H1 (cell line): ENCODE measurements around the gene BRINP3. TPM values are rescaled to one million over a fixed set of nuclear protein-coding genes. Genes with fewer than 3 reads are reported as not detected.

ENCODE experiments used
- CTCF ChIA-PET: fragments of 300-600 bp; sonication (Branson Sonifier 250); formaldehyde crosslinking; loops from one replicate; lab custom pipeline; 2021; ENCODE audit not compliant: partially characterized antibody; lab: Charles Lee
- POLR2A ChIA-PET: fragments of 300-600 bp; sonication (Branson Sonifier 250); formaldehyde crosslinking; loops from one replicate; lab custom pipeline; 2021; ENCODE audit warnings: inconsistent platforms; ENCODE audit not compliant: partially characterized antibody; lab: Charles Lee
- DNase-seq, 2 experiments: peaks; one replicate each; pipeline versions ENCODE4 v3.0.0 to v3.0.0-alpha.2; 2010 to 2022; ENCODE audit warnings: low spot score in 2 of 2, low read depth in 1 of 2, mixed read lengths in 1 of 2
- FAIRE-seq: peaks from 2 replicates; lab custom pipeline; 2011; peaks lifted over from hg19 to GRCh38; lab: Jason Lieb, UNC
- H2AFZ ChIP-seq: 2 replicates; pipeline ENCODE4 v1.8.1; 2012; ENCODE audit warnings: low read length, inconsistent platforms
- H2AK5ac ChIP-seq: 2 replicates; pipeline ENCODE4 v1.6.1; 2013; ENCODE audit warnings: low read depth, low read length
- H2BK120ac ChIP-seq: replicated peaks from 2 replicates; pipeline ENCODE3; 2013; ENCODE audit warnings: low read depth, low read length, inconsistent platforms
- H2BK12ac ChIP-seq: 2 replicates; pipeline ENCODE4 v1.6.1; 2013; ENCODE audit warnings: low read depth, low read length
- H2BK15ac ChIP-seq: 2 replicates; pipeline ENCODE4 v1.6.1; 2013; ENCODE audit warnings: low read length
- H2BK20ac ChIP-seq: 2 replicates; pipeline ENCODE4 v1.6.1; 2013; ENCODE audit warnings: low read length
- H2BK5ac ChIP-seq: 2 replicates; pipeline ENCODE4 v1.6.1; 2013; ENCODE audit warnings: low read depth, low read length
- H3K14ac ChIP-seq: 2 replicates; pipeline ENCODE4 v1.6.1; 2013; ENCODE audit warnings: inconsistent platforms; ENCODE audit not compliant: insufficient read length
- H3K18ac ChIP-seq: 2 replicates; pipeline ENCODE4 v1.6.1; 2013; ENCODE audit warnings: low read length; ENCODE audit errors: extremely low read depth
- H3K23ac ChIP-seq: 2 replicates; pipeline ENCODE4 v1.6.1; 2013; ENCODE audit warnings: inconsistent platforms; ENCODE audit not compliant: insufficient read length
- H3K23me2 ChIP-seq: 2 replicates; pipeline ENCODE4 v1.6.1; 2013; ENCODE audit warnings: low read depth, low read length
- H3K27ac ChIP-seq: 2 replicates; pipeline ENCODE4 v1.6.1; 2011; ENCODE audit warnings: low read depth, low read length, inconsistent platforms
- H3K27me3 ChIP-seq, 4 experiments: replicated peaks in 1 of 4; 1 replicate in 1 of 4; 2 replicates in 3 of 4; pipeline versions ENCODE4 v1.6.1 to v1.8.1; 2011 to 2013; ENCODE audit warnings: low read length in 3 of 4, mild to moderate bottlenecking in 3 of 4, inconsistent platforms in 2 of 4, mixed read lengths in 2 of 4, moderate library complexity in 1 of 4; ENCODE audit not compliant: control insufficient read depth in 3 of 4, insufficient read depth in 3 of 4; ENCODE audit errors: extremely low read depth in 1 of 4
- H3K36me3 ChIP-seq, 4 experiments: 2 replicates each; pipeline versions ENCODE4 v1.6.1 to v1.8.1; 2011 to 2013; ENCODE audit warnings: mild to moderate bottlenecking in 4 of 4, low read length in 3 of 4, moderate library complexity in 2 of 4, control low read depth in 1 of 4, inconsistent platforms in 1 of 4; ENCODE audit not compliant: insufficient read depth in 4 of 4, control insufficient read depth in 2 of 4
- H3K4ac ChIP-seq: replicated peaks from 2 replicates; pipeline ENCODE3; 2013; ENCODE audit warnings: low read length, low read depth, mixed read lengths, inconsistent platforms; ENCODE audit not compliant: insufficient read length
- H3K4me1 ChIP-seq, 4 experiments: replicated peaks in 1 of 4; 1 replicate in 1 of 4; 2 replicates in 3 of 4; pipeline versions ENCODE4 v1.6.1 to v1.8.1; 2011 to 2013; ENCODE audit warnings: low read length in 3 of 4, inconsistent platforms in 2 of 4, mixed read lengths in 1 of 4; ENCODE audit not compliant: insufficient read depth in 4 of 4, control insufficient read depth in 3 of 4
- H3K4me2 ChIP-seq, 2 experiments: 2 replicates each; pipeline versions ENCODE4 v1.6.1 to v1.8.1; 2011 to 2013; ENCODE audit warnings: low read depth in 2 of 2, low read length in 2 of 2, control low read depth in 1 of 2, inconsistent platforms in 1 of 2, mild to moderate bottlenecking in 1 of 2; ENCODE audit not compliant: insufficient read depth in 1 of 2
- H3K4me3 ChIP-seq, 4 experiments: fragments of 200-600, 300-600 bp in 1 of 4; sonication (generic), shearing (Covaris generic), sonication (Bioruptor Twin) in 1 of 4; 2 replicates each; pipeline versions ENCODE4 v1.5.1 to v1.8.1; 2011 to 2016; ENCODE audit warnings: low read length in 4 of 4, low read depth in 3 of 4, control low read depth in 2 of 4, inconsistent platforms in 2 of 4, mild to moderate bottlenecking in 2 of 4, mixed read lengths in 1 of 4, moderate library complexity in 1 of 4; ENCODE audit not compliant: insufficient read depth in 2 of 4; ENCODE audit errors: extremely low read depth in 1 of 4
- H3K56ac ChIP-seq: replicated peaks from 2 replicates; pipeline ENCODE3; 2013; ENCODE audit warnings: low read depth, mild to moderate bottlenecking, mixed read lengths, low read length, inconsistent platforms; ENCODE audit not compliant: insufficient read length
- H3K79me1 ChIP-seq: 2 replicates; pipeline ENCODE4 v1.6.1; 2013; ENCODE audit warnings: low read depth, low read length, control low read depth
- H3K79me2 ChIP-seq, 2 experiments: 2 replicates each; pipeline versions ENCODE4 v1.6.1 to v1.8.1; 2012 to 2013; ENCODE audit warnings: low read length in 2 of 2, mild to moderate bottlenecking in 2 of 2, inconsistent platforms in 1 of 2; ENCODE audit not compliant: insufficient read depth in 2 of 2, control insufficient read depth in 1 of 2
- H3K9ac ChIP-seq, 4 experiments: replicated peaks in 1 of 4; 1 replicate in 1 of 4; 2 replicates in 3 of 4; pipeline versions ENCODE4 v1.6.1 to v1.8.1; 2011 to 2013; ENCODE audit warnings: low read depth in 3 of 4, low read length in 3 of 4, control low read depth in 2 of 4, mild to moderate bottlenecking in 2 of 4, moderate library complexity in 2 of 4, inconsistent platforms in 1 of 4; ENCODE audit errors: extremely low read depth in 1 of 4
- H3K9me3 ChIP-seq, 2 experiments: 2 replicates each; pipeline versions ENCODE4 v1.6.1 to v1.8.1; 2012 to 2013; ENCODE audit warnings: mild to moderate bottlenecking in 2 of 2, moderate library complexity in 2 of 2, control low read depth in 1 of 2, inconsistent platforms in 1 of 2, low read depth in 1 of 2, low read length in 1 of 2, mixed read lengths in 1 of 2; ENCODE audit not compliant: insufficient read depth in 2 of 2
- H4K20me1 ChIP-seq, 2 experiments: replicated peaks in 1 of 2; 2 replicates each; pipeline versions ENCODE3 to v1.8.1; 2011 to 2013; ENCODE audit warnings: inconsistent platforms in 2 of 2, low read length in 2 of 2, mild to moderate bottlenecking in 1 of 2; ENCODE audit not compliant: insufficient read depth in 2 of 2, control insufficient read depth in 1 of 2
- H4K5ac ChIP-seq: 2 replicates; pipeline ENCODE4 v1.6.1; 2013; ENCODE audit warnings: low read length, low read depth, mixed read lengths, inconsistent platforms; ENCODE audit not compliant: insufficient read length
- H4K8ac ChIP-seq: 2 replicates; pipeline ENCODE4 v1.8.0; 2013; ENCODE audit warnings: mild to moderate bottlenecking, moderate library complexity, low read length, inconsistent platforms; ENCODE audit not compliant: insufficient read depth; ENCODE audit errors: extremely low read depth
- H4K91ac ChIP-seq: replicated peaks from 2 replicates; pipeline ENCODE3; 2013; ENCODE audit warnings: low read length, mixed read lengths, inconsistent platforms; ENCODE audit not compliant: insufficient read length
- CBX5 ChIP-seq: fragments of 300-800, 300-1000 bp; sonication (generic); IDR thresholded peaks from 2 replicates; pipeline ENCODE4 v1.7.1; 2016; ENCODE audit warnings: antibody characterized with exemption, low read length, low read depth
- CBX8 ChIP-seq: fragments of 300-800, 300-1000 bp; sonication (generic); IDR thresholded peaks from 2 replicates; pipeline ENCODE4 v1.7.1; 2016; ENCODE audit warnings: low read depth, low read length, borderline replicate concordance
- EGR1 ChIP-seq: IDR thresholded peaks from 2 replicates; pipeline ENCODE4 v1.6.1; 2011; ENCODE audit warnings: low read depth, low read length, borderline replicate concordance
- GABPA ChIP-seq: IDR thresholded peaks from 2 replicates; pipeline ENCODE4 v1.6.1; 2011; ENCODE audit warnings: mild to moderate bottlenecking, low read length, moderate library complexity, borderline replicate concordance; ENCODE audit not compliant: insufficient read depth
- KDM1A ChIP-seq: fragments of 200-600, 300-600 bp; sonication (generic); IDR thresholded peaks from 2 replicates; pipeline ENCODE4 v1.7.1; 2016; ENCODE audit warnings: mild to moderate bottlenecking, low read length, borderline replicate concordance
- NANOG ChIP-seq: IDR thresholded peaks from 2 replicates; pipeline ENCODE4 v1.6.1; 2011; ENCODE audit warnings: low read length, low read depth, mild to moderate bottlenecking, inconsistent platforms; ENCODE audit not compliant: insufficient read depth, poor library complexity, severe bottlenecking
- NRF1 ChIP-seq: IDR thresholded peaks from 2 replicates; pipeline ENCODE4 v1.6.1; 2011; ENCODE audit warnings: mild to moderate bottlenecking, low read depth, low read length, improper control_type of control experiment
- RAD21 ChIP-seq, 2 experiments: IDR thresholded peaks in 1 of 2; conservative IDR thresholded peaks in 1 of 2; 2 replicates each; pipeline ENCODE4 v1.6.1; 2011; ENCODE audit warnings: low read depth in 2 of 2, low read length in 2 of 2, improper control_type of control experiment in 1 of 2, inconsistent platforms in 1 of 2, mild to moderate bottlenecking in 1 of 2, moderate library complexity in 1 of 2
- SIX5 ChIP-seq: IDR thresholded peaks from 2 replicates; pipeline ENCODE4 v1.6.1; 2011; ENCODE audit warnings: mild to moderate bottlenecking, low read depth, low read length
- SP2 ChIP-seq: IDR thresholded peaks from 2 replicates; pipeline ENCODE4 v1.6.1; 2012; ENCODE audit warnings: mild to moderate bottlenecking, low read length, inconsistent platforms
- SP4 ChIP-seq: IDR thresholded peaks from 2 replicates; pipeline ENCODE4 v1.6.1; 2012; ENCODE audit warnings: low read length, inconsistent platforms
- TAF1 ChIP-seq: IDR thresholded peaks from 2 replicates; pipeline ENCODE4 v1.6.1; 2011; ENCODE audit warnings: mild to moderate bottlenecking, low read depth, low read length
- TBP ChIP-seq: IDR thresholded peaks from 2 replicates; pipeline ENCODE4 v1.6.1; 2011; ENCODE audit warnings: low read depth, low read length, improper control_type of control experiment
- TEAD4 ChIP-seq: IDR thresholded peaks from 2 replicates; pipeline ENCODE4 v1.6.1; 2012; ENCODE audit warnings: low read depth, low read length, inconsistent platforms, mixed read lengths
- ZNF274 ChIP-seq: IDR thresholded peaks from 2 replicates; pipeline ENCODE4 v1.7.0; 2012; ENCODE audit warnings: low read length, borderline replicate concordance; ENCODE audit errors: extremely low read depth
- WGBS, 2 experiments: shearing (Covaris generic) in 1 of 2; methylation state at CpG; one replicate each; pipeline versions ENCODE4 v1.1.6 to v1.1.7; 2013 to 2015; ENCODE audit warnings: low lambda C conversion rate in 2 of 2, mixed read lengths in 2 of 2, inconsistent platforms in 1 of 2, low coverage in 1 of 2, missing lambda C conversion rate in 1 of 2; ENCODE audit not compliant: insufficient replicate concordance in 2 of 2, insufficient coverage in 1 of 2, insufficient read length in 1 of 2; ENCODE audit errors: extremely low coverage in 1 of 2, missing lambda C conversion rate in 1 of 2; 5-methylcytosine and 5-hydroxymethylcytosine counted together
- polyA plus RNA-seq, 7 experiments: library from polyadenylated mRNA; depleted of rRNA in 3 of 7; stranded (reverse) in 5 of 7; unstranded in 2 of 7; fragments of >200 nt in 5 of 7; fragments of 200-250 nt in 2 of 7; gene quantifications; 1 replicate in 5 of 7; 2 replicates in 1 of 7; 4 replicates in 1 of 7; pipeline versions ENCODE4 v1.2.1 to v1.2.3, GENCODE V29; 2011 to 2013; ENCODE audit warnings: missing spikeins in 2 of 7, mixed read lengths in 2 of 7
- total RNA-seq: library from RNA; stranded (reverse); fragmentation: NEBNext Ultra II Directional; extraction: Animal tissue kit (Norgen Biotek cat#: 25700); gene quantifications from 2 replicates; pipeline ENCODE4 v1.2.1, GENCODE V29; 2021

Gene BRINP3
- total and polyA plus RNA-seq, 2 of the 8 experiments (the other 6 are each of a cell fraction or from before 2014, with no cell fraction given) = not detected

GRCh38 chr1:190258003-190258402 is 219.7 kb downstream of the BRINP3 start:
- Histone ChIP-seq H3K9ac (no peak overlapping the region), H3K36me3 (no peaks in the 10 kb centered on the region), H2BK15ac (no peak overlapping the region), H2BK120ac (no peak overlapping the region), H3K18ac (no peak overlapping the region), H3K23me2 (no peaks in the 10 kb centered on the region), H3K14ac (no peak overlapping the region), H2BK20ac (no peak overlapping the region), H3K23ac (no peak overlapping the region), H3K4ac (no peak overlapping the region), H3K79me1 (no peaks in the 10 kb centered on the region), H3K27me3 (no peaks in the 10 kb centered on the region), H3K4me2 (no peak overlapping the region), H2BK12ac (no peak overlapping the region), H4K5ac (no peak overlapping the region), H2AFZ (no peak overlapping the region), H4K91ac (no peak overlapping the region), H3K4me1 (no peaks in the 10 kb centered on the region; a peak in 1 of 7 replicates), H2BK5ac (no peak overlapping the region), H3K56ac (no peak overlapping the region), H3K79me2 (no peaks in the 10 kb centered on the region), H3K27ac (no peak overlapping the region), H4K8ac (0 out of 2 replicates have a peak overlapping the region, but pooled peaks have one; percentile 5), H4K20me1 (no peaks in the 10 kb centered on the region), H3K9me3 (no peaks in the 10 kb centered on the region), H3K4me3 (no peak overlapping the region), H2AK5ac (no peak overlapping the region)
- FAIRE-seq (no peak), DNase-seq (peak in 1 of 2 experiments; percentile 3)
- ChIA-PET CTCF (interaction anchor here (0.6 to 1.7 kb wide), 2 partner anchors 29 to 49 kb away, joined by 3 to 4 read pairs; no protein-coding TSS in a partner anchor), POLR2A (no interaction called here)
- WGBS, 2 experiments = 68% methylated on average over 5 of the region's 6 CpGs; no CpG with 5 or more reads in 1 of the 2 experiments
- TF ChIP-seq KDM1A (no peak), TAF1 (no peak), CBX8 (no peak), NANOG (no peak), TBP (no peak), SP4 (no peak), SP2 (no peak), SIX5 (no peak), TEAD4 (no peak), EGR1 (no peak), GABPA (no peak), RAD21 (IDR thresholded peaks at IDR 0.05 in 1 of 2, conservative IDR thresholded peaks at IDR 0.05 in 1 of 2; ENCODE audit: low read depth in 2 of 2, low read length in 2 of 2) (no peak), ZNF274 (no peak), CBX5 (no peak), NRF1 (no peak)
